Limb (tissue), 2 donors: ENCODE data around the gene PIP4K2C.
"Not testable (repeated sequence)": the region's sequence is repeated elsewhere in the genome, so short reads cannot be mapped to it uniquely, and the experiment has no call there.

ENCODE experiments used
- DNase-seq, 2 donors: peaks; one replicate each; pipeline ENCODE4 v3.0.0-alpha.2; 2016; ENCODE audit errors: extremely low spot score in 2 of 2

Gene PIP4K2C

DNA sequence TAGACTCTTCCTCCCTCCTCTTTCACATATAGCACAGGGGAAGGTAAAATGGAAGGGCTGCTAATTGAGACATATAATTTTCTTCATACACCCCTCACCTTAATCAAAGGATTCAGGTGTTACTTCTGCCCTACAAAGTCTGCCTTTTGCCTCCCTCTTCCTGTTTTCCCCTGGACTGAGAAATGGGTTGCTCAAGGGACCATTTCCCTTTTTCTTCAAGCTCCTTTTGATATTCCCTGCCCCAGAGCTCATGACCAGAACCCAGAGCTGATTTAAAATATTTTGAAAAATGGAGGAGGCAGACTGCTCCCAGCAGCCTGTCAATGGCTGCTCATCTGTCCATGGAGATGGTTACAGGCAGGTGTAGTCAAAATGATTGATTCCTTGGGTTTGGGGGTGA is 6.3 kb upstream of the PIP4K2C start:
- DNase-seq = no peak

DNA sequence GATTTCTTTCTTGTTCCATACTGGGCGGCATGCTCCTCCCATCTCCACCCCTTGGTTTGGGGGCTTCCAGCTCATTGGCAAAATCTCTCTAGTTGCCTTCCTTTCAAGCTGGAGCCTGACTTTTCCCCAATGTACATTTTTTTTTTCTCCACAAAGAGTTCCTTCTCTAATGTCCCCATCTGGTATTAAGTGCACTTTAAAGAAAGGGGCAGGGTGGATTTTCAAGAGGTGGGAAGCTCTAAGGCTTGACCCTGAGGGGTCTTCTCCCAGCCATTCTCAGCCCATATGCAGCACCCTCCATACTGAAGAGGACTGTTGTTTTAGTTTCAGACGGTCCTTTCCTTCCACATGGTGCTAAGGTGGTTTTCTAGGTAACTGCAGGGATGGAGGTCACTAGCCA is 5.8 kb upstream of the PIP4K2C start:
- no peak for DNase-seq

DNA sequence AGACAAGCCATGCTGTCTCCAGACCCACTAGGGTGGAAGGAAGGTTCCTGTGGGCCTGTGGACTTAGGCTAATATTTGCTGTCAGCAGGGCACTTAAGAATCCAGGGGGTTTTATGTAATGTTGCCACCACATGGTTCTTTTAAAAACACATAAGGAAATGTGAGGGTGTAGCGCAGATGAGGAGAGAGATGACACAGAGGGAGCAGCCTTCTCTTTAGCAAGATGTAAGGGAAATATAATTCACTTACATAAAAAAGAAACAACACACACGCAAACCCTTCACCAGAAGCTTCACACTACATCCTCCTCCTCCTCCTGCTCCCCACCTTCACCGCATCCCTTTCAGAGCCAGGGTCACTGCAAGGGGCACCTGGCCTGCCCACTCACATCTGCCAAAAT is 4.9 kb upstream of the PIP4K2C start:
- DNase-seq = no peak

DNA sequence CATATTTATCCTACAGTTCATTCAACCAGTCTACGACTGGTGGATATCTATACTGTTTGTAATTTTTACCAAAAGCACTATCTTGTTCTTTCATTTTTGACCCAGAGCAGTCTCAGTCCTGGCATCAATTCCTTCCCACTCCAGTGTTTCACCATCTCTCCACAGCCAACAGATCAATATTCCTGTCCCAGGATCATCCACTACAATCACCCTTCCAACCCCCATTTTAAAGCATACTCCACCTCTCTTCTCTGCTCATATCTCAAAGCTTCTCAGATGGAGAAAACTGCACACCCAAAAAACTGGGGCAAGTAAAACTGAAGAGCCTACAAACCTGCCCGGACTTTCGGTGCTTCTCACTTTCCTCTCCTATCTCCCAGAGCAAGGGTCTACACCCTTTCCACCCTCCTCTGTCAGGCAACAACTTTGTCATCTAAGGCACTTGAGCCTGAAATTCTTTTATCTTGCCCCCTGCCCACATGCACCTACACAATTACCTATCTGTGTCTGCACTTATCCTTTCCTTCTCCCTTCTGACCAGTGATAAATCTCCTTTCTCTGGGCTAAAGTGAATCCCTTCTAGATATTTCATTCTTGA is 4.1 kb upstream of the PIP4K2C start:
- no peak for DNase-seq

DNA sequence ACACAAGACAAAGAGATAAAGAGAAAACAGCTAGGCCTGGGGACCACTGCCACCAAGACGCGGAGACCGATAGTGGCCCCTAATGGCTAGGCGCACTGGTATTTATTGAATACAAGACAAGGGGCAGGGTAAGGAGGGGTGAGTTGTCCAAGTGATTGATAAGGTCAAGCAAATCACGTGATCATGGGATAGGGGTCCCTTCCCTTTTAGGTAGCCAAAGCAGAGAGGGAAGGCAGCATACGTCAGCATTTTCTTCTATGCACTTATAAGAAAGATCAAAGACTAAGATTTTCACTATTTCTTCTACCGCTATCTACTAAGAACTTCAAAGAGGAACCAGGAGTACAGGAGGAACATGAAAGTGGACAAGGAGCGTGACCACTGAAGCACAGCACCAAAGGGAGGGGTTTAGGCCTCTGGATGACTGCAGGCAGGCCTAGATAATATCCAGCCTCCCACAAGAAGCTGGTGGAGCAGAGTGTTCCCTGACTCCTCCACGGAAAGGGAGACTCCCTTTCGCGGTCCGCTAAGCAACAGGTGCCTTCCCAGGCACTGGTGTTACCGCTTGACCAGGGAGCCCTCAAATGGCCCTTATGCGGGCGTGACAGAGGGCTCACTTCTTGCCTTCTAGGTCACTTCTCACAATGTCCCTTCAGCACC is 1.9 kb upstream of the PIP4K2C start:
- DNase-seq = not testable (repeated sequence)

DNA sequence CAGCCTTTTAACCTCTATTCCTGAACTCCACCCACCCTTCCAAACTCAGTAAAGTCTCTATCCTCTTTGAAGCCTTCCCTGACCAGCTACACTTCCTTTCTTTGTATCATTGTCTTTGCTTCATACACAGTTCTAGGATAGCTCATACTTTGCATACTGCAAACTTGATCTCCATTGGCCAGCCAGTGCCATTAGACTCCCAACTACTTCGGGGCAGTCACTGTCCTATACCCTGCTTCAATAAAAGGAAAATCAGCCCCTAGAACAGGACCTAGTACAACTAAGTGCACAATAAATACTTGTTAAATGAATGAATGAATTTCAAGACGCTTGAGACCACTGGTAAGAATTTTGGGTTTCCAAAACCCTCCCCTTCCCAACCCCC is 521 bp upstream of the PIP4K2C start:
- DNase-seq = no peak

DNA sequence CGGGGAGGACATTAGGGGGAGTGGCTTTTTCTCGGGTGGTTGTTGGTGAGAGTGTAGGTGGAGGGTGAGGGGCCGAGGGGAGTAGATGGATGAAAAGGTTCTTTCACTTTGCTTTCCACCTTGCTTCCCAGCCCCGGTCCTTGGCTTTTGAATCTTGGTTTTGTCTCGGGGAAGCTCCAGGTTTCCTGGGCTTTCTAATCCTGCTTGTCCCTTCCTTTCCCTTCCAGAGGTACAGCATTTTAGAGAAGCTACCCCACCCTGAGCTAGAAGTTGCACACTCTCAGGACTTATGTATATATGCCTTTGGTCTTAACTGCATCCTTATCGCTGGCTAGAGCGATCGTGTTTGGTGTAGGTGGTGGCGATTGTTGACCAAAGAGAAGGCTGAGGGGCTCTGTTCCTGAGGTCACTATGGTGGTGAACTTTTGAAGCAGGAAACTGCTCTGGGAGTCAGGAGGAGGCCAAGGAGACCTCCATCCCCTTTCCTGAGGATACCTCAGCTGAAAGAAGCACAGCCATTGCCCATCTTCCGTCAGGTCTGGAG is 862 bp downstream of the PIP4K2C start:
- DNase-seq = no peak

DNA sequence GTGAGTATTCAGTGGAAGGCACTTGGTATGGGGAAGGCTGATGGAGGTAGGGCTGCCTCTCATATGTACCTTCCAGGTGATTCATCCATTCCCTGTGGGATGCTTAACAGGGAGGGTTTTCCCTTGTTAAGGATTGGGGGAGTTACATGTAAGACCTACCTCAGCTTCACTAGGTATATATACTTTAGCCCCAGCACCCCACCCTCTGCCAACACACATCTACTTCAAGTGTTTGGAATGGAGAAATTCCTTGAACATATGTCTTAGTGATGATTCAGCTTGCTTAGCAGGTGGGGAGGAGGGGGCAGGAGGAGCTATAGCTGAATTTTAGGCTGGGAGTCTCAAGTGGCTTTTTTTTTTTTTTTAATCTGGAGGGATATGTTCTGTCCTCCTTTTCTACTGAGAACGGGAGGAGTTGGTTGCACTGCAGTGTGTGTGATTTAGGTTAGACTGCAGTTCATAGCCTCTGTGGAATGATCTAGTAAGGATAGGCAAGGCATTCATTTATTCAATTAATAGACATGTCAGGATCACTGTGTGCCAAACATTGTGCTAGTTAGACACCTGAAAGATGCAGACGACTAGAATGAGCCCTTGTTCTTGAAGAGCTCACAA is 1.7 kb downstream of the PIP4K2C start:
- DNase-seq = no peak

DNA sequence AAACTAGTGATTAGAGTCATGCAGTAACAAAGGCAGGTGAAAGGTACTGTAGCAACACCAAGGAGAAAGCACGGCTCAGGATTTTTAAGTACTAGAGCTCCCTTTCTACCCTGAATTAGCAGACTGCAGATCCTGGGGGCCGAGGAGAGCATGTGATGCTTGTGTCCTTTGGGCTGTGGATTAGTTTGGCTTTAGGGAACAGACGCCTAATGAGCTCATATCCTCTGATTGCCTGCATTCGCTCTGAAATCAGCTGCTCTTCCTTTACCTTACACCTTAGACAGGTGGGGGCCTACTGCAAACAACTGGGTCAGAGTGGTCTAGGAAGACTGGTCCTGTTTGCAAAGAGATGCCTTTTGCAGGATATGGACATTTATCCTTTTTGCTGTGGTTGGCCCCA is 2.2 kb downstream of the PIP4K2C start:
- no peak for DNase-seq

DNA sequence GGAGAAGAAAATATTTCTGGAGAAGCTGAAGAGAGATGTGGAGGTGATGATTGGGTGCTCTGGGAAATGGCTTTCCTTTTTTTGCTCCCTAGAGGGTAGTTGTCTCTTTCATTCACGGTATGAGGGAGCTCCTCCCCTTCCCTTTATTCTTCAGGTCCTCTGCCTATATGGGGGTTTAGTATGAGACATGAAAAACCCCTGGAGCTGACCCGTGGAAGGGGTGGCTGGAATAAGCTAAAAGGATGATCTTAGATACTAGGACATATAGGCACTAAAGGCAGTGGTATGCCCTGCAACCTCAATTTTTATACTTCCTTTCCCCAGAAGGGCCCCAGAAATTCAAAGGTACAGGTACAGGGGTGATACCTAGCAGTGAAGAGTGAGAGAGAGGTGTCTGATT is 9.4 kb downstream of the PIP4K2C start:
- no peak for DNase-seq

DNA sequence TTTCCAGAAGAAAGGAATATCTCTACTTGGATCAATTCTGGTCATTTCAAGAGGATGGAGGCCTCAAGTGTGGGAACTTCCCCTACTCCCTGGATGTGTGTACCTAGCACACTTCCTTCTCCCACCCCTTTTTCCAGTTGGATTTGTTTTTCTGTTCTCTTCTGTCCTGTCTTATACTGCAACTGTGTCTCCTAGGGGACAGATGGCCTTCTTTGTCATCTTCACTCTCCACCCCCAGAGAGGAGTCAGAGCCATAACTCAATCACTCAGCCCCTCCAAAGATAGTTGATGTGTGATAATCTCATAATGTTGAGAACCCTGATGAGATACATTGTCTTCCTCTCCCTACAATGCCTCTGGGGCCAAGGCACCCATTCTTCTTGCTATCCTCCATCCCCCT is 11.6 kb downstream of the PIP4K2C start:
- DNase-seq = no peak

DNA sequence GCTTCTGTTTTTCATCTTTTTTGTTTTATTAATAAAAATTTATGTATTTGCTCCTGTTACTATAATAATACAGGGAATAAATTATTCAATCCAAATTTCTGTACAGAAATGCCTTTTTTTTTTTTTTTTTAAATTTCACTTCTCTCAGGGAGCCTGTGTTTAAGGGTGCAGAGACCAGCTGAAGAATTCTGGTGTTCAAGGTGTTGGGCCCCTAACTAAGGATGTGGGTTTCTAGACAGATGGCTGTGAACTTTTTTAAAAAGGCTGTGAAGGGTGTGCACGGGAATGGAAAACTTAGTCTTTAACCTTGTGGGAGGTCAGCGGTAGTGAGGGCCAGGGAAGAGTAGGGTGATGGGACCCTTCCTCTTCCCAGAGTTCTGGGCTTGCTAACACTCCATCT is 12.3 kb downstream of the PIP4K2C start:
- no peak for DNase-seq

DNA sequence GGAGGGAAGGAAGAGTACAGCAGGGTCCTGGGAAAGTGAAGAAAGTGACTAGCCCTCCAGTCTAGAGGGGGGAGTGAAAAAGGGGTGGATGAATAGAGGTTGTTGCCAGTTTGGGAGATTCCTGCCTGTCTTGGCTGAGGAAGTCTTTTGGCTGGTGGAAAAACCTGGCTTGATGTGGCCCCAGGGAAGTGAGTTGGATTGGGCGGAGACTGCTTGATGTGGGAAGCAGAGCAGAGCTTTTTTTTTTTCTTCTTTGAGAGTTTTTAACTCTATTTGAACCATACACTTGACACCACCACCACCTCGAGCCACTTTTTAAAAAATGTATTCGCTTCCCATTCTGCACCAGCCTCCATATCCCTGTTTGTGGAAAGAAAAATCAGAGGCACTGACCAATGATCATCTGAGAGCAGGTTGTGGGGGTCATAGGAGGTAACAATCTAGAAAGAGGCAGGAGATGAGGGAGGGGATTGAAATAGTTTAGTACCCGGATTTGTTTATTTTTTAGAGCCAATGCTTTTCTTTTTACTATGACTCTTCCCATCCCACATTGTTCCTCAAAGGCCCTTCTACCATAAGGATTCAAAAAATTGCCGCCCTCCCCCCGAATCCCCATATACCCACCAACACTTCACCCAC is 12.9 kb downstream of the PIP4K2C start:
- DNase-seq = peak; percentile 71 to 79

DNA sequence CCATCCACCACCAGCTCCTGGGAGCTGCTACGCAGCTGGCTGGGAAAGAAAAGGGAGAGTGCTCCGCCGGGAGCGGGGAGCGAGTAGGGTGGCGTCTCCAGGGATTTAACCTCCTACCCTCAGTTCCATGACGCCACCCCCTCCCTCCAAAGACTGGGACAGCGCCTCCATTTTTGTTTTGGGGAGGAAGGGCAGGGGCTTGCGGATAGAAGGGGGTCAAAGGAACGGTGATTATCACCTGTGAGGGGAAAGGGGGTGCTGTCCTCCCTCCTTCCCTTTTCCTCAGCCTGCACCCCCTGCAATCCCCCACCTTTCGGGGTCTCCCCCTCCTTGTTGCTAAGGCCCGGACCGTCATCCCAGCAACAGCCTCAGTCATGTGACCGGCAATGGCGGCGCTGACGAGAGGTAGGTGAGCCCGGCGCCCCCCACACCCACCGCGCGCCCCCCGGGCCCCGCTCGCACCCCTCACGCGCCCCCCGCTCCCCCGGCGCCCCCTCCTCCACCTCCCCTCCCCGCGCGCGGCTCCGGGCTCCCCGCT is 13.5 kb downstream of the PIP4K2C start, which contains the start of gene DTX3:
DTX3 (plus strand) TSS at position 371 of the 538 bp plus-strand sequence. CDS start 1,694 bp downstream, outside the sequence.
- DNase-seq = peak in 1 of 2 donors; percentile 81

DNA sequence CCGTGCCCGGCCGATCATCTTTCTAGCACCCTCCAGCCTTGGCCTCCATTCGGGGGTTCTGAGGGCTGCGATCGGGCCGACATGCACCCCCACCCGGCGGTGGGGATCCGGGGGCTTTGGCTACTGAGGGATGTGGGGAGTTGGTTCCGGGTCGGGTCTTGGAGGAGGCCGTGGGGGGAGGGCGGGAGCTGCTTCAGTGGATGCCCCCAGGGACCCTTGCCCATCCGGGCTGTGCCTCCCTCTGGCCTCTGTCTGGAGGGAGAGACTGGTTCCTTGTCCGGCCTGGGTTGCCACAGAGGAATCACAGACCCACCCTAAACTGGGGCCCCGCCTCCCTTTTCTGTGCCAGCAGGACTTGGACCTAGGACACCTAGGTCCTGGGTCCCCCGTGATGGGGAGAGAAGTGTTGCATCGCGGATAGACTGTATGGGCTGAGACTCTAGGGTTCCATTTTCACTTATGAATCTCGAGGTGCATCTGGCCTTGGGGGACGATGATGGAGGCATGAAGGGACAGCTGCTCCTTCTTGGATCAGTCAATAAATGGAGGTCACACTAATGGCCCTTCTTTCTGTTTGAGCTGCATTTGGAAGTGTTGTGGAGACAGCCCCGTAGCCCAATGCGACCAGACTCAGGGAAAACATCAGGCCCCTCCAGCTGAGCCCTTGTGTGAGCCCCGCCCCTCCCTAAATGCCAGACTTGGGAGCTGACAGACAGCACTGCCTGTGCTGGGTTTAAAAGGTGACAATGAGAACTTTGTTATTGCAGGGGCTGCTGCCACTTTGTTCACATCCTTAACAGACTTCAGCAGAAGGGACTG is 14.2 kb downstream of the PIP4K2C start:
- DNase-seq = peak; percentile 46 to 47

DNA sequence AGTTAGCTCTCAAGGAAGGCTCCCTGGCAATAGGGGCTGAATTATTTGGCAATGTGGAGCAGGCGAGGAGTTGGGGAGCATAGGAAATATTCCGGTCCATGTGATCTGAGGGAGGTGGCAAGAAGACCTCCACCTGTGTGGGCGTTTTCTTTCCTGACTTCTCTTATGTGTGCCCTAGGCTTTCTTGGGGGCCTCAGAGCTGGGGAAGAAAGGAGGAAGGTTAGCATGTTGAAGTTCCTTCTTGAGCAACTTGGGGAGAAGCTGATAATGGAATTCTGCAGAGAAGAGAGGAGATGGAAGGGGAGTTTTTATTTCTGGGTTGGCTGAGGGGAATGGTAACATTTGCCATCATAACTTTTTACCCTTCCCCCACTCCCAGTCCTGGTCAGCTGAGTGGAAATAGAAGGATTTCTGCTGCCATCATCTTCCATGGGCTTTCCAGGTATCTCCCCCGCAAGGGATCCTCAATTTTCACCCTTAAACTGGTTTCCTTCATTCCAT is 14.9 kb downstream of the PIP4K2C start:
- DNase-seq = no peak

DNA sequence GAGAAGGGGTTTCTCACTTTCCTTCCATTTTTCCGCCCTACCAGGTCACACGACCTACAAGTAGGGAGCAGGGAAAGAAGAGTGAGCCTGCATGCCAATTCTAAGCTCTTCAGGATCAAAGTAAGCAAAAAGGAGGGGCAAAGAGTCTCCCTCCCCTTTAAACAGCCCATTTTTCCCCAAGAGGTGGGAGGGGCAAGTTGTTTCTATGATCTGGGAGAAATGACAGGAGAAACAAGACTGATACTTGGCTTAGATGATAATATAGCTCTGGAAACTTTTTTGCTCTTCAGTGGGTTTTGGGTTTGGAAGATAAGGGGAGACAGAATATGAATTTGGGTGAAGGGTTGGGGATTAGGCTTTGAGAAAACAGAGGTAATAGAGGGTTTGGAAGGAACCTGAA is 15.4 kb downstream of the PIP4K2C start:
- DNase-seq = no peak

DNA sequence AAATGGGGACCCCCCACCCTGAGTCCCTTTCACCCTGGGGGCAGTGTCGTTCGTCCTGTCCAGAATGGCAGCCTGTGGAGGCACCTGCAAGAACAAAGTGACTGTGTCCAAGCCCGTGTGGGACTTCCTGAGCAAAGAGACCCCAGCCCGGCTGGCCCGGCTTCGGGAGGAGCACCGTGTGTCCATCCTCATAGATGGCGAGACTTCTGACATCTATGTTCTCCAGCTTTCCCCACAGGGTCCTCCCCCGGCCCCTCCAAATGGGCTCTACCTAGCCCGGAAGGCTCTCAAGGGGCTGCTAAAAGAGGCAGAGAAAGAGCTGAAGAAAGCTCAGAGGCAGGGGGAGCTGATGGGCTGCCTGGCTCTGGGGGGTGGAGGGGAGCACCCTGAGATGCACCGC is 15.8 kb downstream of the PIP4K2C start:
- DNase-seq = no peak

DNA sequence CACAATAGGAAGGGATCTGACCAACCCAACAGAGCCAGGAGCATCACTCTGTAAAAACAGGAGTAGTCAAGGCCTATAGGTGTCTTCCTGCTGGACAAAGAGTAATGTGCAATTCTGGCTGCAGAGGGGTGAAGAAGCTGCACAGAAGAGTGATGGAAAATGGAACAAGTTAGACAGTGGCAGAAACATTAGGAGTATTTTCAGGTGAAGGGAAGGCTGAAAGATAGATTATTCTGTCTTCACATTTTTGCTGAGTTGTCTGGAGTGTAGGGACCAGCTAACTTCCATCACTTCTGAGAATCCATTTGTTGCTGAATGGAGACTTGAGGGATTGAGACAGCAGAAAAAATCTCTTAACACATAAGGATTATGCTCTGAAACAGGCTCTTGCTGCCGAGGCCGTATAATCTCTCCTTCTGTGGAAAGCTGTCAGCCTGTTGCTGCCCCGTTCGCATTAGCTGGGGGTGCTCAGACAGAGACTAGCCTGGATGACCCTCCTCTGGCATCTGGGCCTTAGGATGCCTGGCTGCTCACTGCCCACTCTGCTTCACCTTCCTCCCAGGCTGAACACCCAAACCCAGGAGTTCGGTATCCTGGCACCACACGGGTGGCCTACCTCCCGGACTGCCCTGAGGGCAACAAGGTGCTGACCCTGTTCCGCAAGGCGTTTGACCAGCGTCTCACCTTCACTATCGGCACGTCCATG is 17.1 kb downstream of the PIP4K2C start:
- no peak for DNase-seq

DNA sequence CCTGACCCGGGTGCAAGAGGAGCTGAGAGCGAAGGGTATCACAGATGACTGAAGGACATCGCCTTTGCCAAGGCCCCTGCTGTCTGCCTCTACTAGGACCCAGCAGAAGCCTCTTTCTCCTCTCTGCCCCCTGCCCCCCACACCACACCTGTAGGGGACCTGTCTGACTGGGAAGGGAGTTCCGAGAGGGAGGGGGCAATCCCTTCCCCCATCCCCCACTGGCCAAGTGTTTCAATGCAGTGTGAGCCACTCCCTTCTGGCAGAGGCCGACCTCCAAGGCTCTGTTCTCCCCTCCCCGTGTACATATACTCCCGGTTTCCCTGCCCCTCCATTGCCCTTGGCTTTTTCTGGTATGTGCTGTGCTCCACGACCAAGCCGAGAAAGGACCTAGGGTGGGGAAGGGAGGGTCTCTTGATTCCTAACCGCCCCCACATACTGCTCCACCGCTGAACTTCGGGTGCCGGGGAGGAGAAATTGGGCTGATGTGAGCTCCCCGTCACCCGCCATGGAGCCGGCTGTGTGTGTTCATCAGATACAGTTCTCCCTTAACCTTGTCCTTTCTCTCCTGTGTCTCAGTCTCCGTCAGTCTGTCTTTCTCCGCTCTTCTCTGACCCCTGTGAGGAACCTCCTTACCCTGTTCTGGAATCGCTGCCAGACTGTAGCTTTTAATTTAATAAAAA is 18.2 kb downstream of the PIP4K2C start:
- DNase-seq = peak in 1 of 2 donors; percentile 23
